ENCODE measurements around the gene KLF12.

KLF12 gene

GRCh38 chr13:74102691-74103090 is 31.5 kb downstream of the KLF12 start:
- no peak for FAIRE-seq

GRCh38 chr13:74101436-74101835 is 32.8 kb downstream of the KLF12 start:
- no peak for FAIRE-seq

DNA sequence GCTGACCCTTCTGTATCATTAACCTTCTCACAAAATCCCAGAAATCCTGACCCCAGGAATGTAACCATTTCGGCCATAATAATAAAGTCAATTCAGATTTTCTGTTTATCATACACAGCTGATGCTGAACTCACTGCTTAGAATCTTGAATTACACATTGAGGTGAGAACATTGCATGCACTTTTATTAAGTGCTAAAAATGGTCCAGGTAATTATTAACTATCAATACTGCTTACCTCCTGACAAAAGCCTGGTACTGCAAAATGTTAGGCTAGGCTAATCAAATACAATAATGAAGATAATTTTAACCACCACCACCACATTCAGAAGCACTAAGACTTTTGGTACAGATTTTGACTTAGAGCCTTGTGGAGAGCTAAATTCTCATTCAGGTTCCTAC is 36.1 kb downstream of the KLF12 start:
- FAIRE-seq = no peak

GRCh38 chr13:74097116-74097515 is 37.1 kb downstream of the KLF12 start:
- no peak for FAIRE-seq

DNA sequence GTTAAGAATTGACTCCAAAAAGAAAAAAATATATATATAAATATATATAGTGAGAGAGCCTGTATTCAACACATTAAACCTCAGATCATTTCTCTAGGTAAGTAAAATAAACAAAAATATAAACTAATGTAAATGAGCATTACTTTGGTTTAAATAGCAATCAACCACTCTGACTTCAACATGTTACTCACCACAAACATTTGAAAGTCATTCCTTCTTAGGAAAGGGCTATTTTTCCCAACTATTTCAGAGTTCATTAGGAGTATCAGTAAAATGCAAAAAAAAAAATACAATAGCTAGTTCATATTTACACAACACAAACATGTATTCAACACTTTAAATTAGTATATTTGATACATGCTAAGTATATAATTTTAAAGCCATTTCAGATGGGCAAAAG is 40.5 kb downstream of the KLF12 start:
- FAIRE-seq = no peak

DNA sequence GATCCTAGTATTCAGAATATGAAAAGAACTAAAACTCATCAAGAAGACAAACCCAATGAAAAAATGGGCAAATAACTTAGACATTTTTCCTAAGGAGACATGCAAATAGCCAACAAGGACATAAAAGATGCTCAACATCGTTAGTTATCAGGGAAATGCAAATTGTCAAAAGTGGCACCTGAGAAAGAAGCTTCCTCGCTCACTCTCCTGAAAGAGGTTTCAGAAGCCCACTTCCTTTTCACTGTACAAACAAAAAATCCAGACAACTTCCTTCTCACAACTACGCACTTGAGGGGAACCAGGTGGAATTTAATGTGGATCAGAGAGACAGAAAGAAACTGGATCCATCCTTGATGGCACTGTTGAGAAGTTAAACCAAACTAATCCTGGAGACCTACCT is 41.5 kb downstream of the KLF12 start:
- no peak for FAIRE-seq

DNA sequence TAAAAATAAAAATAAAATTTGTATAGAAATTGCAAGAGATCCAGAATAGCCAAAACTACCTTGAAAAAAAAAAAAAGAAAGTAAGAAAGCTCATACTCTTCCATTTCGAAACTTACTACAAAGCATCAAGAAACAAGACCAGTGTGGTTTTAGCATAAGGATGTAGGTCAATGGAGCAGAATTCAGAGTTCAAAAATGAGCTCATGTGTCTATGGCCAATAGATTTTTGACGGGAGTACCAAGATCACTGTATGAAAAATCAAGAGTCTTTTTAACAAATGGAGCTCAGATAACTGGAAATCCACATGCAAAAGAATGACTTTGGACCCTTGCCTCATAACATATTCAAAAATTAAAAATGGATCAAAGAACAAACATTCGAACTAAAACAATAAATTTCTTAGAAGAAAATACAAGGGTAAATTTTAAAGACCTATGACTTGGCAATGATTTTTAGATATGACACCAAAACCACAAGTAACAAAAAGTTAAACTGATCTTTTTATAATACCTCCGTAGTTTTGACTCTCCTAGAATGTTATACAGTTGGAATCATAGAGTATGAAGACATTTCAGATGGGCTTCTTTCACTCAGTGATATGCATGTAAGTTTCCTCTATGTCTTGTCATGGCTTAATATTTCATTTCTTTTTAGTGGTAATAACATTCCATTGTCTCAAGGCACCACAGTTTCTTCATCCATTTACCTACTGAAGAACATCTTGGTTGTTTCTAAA is 43.2 kb downstream of the KLF12 start:
- no peak for FAIRE-seq

DNA sequence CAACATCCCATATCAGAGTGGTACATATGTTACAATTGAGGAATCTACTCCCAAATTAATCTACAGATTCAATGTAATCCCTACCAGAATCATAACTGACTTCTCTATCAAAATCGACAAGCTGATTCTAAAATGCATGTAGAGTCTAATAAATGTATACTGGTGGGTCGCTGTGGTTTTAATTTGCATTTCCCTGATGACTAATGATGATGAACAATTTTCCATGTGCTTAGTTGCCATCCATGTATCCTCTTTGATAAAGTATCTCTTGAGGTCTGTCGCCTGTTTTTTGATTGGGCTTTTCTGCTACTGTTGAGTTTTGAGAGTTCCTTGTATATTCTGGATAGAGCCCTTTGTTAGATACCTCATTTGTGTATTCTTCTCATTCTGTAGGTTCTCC is 43.8 kb downstream of the KLF12 start:
- no peak for FAIRE-seq

DNA sequence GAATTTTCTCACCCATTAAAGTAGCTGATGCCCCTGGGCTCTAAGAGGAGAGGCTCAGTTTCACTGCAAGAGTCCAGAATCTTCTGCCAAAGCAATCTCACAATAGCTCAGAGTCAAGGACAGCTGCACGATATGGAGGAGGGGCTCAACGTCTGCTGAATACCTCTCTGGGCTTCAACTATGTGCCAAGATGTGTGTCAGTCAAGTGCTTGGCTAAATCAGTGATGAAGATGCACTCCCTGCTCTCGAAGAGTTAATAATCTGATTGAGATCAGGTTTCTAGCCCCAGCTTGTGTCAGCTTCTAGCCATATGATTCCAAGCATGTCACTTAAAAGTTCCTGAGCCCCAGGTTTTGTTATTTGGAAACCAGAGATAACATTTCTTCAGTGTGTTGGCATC is 46.8 kb downstream of the KLF12 start:
- no peak for FAIRE-seq
